Astrocyte (in vitro differentiated cells and primary cell): Measurements from ENCODE around the gene HOXA2. TPM values are rescaled to one million over a fixed set of nuclear protein-coding genes. Genes with fewer than 3 reads are reported as not detected.
A peak's percentile ranks its signal among the peaks of the same experiment; 100 is the strongest.

Experiments
- DNase-seq: peaks from one replicate; pipeline ENCODE4 v3.0.0-alpha.2; 2010; ENCODE audit warnings: low read depth
- FAIRE-seq: peaks from 2 replicates; lab custom pipeline; 2011; peaks lifted over from hg19 to GRCh38; lab: Jason Lieb, UNC
- H2AFZ ChIP-seq: 2 replicates; pipeline ENCODE4 v1.6.0; 2012; ENCODE audit warnings: low read depth, low read length, inconsistent platforms
- H3K27ac ChIP-seq: 2 replicates; pipeline ENCODE4 v1.5.1; 2011; ENCODE audit warnings: low read depth, low read length, inconsistent platforms
- H3K27me3 ChIP-seq: 2 replicates; pipeline ENCODE4 v1.6.0; 2011; ENCODE audit warnings: low read length, inconsistent platforms; ENCODE audit not compliant: insufficient read depth
- H3K36me3 ChIP-seq: 2 replicates; pipeline ENCODE4 v1.5.1; 2011; ENCODE audit warnings: low read length, inconsistent platforms; ENCODE audit not compliant: insufficient read depth
- H3K4me1 ChIP-seq: 2 replicates; pipeline ENCODE4 v1.5.1; 2011; ENCODE audit warnings: low read length, inconsistent platforms; ENCODE audit not compliant: insufficient read depth
- H3K4me2 ChIP-seq: 2 replicates; pipeline ENCODE4 v1.6.0; 2012; ENCODE audit warnings: low read length, inconsistent platforms
- H3K4me3 ChIP-seq: 2 replicates; pipeline ENCODE4 v1.5.1; 2011; ENCODE audit warnings: low read depth, mild to moderate bottlenecking, low read length, inconsistent platforms; ENCODE audit not compliant: insufficient read depth
- H3K79me2 ChIP-seq: 2 replicates; pipeline ENCODE4 v1.6.0; 2012; ENCODE audit warnings: mild to moderate bottlenecking, low read length, inconsistent platforms; ENCODE audit not compliant: insufficient read depth
- H3K9ac ChIP-seq: 2 replicates; pipeline ENCODE4 v1.6.0; 2012; ENCODE audit warnings: mild to moderate bottlenecking, low read length, inconsistent platforms
- H3K9me3 ChIP-seq: 2 replicates; pipeline ENCODE4 v1.5.1; 2012; ENCODE audit warnings: low read depth, mild to moderate bottlenecking, low read length, inconsistent platforms; ENCODE audit not compliant: insufficient read depth
- H4K20me1 ChIP-seq: 2 replicates; pipeline ENCODE4 v1.6.0; 2012; ENCODE audit warnings: low read length, inconsistent platforms; ENCODE audit not compliant: insufficient read depth
- H3K27ac Mint-ChIP-seq: one replicate; pipeline ENCODE4 v1.8.0; 2021; ENCODE audit warnings: mild to moderate bottlenecking, mixed read lengths; ENCODE audit not compliant: unreplicated experiment
- H3K27me3 Mint-ChIP-seq: one replicate; pipeline ENCODE4 v1.8.0; 2021; ENCODE audit warnings: low read depth, mixed read lengths; ENCODE audit not compliant: unreplicated experiment
- H3K36me3 Mint-ChIP-seq: one replicate; pipeline ENCODE4 v1.8.0; 2021; ENCODE audit warnings: low read depth, mixed read lengths; ENCODE audit not compliant: unreplicated experiment
- H3K4me1 Mint-ChIP-seq: one replicate; pipeline ENCODE4 v1.8.0; 2021; ENCODE audit warnings: low read depth, mixed read lengths; ENCODE audit not compliant: unreplicated experiment
- H3K4me3 Mint-ChIP-seq: one replicate; pipeline ENCODE4 v1.8.0; 2021; ENCODE audit warnings: mild to moderate bottlenecking, moderate library complexity, mixed read lengths; ENCODE audit not compliant: unreplicated experiment
- H3K9me3 Mint-ChIP-seq: one replicate; pipeline ENCODE4 v1.8.0; 2021; ENCODE audit warnings: mild to moderate bottlenecking, mixed read lengths; ENCODE audit not compliant: unreplicated experiment
- EZH2 ChIP-seq: IDR thresholded peaks from 2 replicates; pipeline ENCODE4 v1.6.1; 2012; ENCODE audit warnings: mild to moderate bottlenecking, low read length, inconsistent platforms; ENCODE audit not compliant: insufficient read depth
- total RNA-seq: library from RNA; stranded (reverse); gene quantifications from 2 replicates; pipeline ENCODE4 v1.2.1, GENCODE V29; 2021
- TF ChIP-seq, protein P1 (sequence below): IDR thresholded peaks from 2 replicates; pipeline ENCODE4 v1.5.1; 2011; ENCODE audit warnings: low read depth, mild to moderate bottlenecking, inconsistent platforms, low read length, moderate library complexity; ENCODE audit not compliant: insufficient read depth

Gene HOXA2
- total RNA-seq, 1 donor from 2014 or later = not detected

- Histone ChIP-seq H3K4me2 (peak overlapping the region; percentile 91), H3K36me3 (no peaks in the 10 kb centered on the region), H3K9ac (peak overlapping the region; percentile 88), H3K27ac (peak overlapping the region; percentile 76), H3K4me1 (peaks cover 16% of the 10 kb centered on the region), H2AFZ (no peak overlapping the region), H3K27me3 (peaks cover 63% of the 10 kb centered on the region), H3K79me2 (peaks cover 68% of the 10 kb centered on the region), H3K9me3 (no peaks in the 10 kb centered on the region), H3K4me3 (peak overlapping the region; percentile 74), H4K20me1 (peaks cover 4% of the 10 kb centered on the region)
- Mint-ChIP-seq H3K9me3 (peaks cover 18% of the 10 kb centered on the region), H3K27me3 (peaks cover 86% of the 10 kb centered on the region), H3K36me3 (peaks cover 3% of the 10 kb centered on the region), H3K4me1 (peaks cover 2% of the 10 kb centered on the region), H3K4me3 (no peak overlapping the region), H3K27ac (no peak overlapping the region)
- FAIRE-seq (no peak), DNase-seq (no peak)
- TF ChIP-seq, protein P1, sequence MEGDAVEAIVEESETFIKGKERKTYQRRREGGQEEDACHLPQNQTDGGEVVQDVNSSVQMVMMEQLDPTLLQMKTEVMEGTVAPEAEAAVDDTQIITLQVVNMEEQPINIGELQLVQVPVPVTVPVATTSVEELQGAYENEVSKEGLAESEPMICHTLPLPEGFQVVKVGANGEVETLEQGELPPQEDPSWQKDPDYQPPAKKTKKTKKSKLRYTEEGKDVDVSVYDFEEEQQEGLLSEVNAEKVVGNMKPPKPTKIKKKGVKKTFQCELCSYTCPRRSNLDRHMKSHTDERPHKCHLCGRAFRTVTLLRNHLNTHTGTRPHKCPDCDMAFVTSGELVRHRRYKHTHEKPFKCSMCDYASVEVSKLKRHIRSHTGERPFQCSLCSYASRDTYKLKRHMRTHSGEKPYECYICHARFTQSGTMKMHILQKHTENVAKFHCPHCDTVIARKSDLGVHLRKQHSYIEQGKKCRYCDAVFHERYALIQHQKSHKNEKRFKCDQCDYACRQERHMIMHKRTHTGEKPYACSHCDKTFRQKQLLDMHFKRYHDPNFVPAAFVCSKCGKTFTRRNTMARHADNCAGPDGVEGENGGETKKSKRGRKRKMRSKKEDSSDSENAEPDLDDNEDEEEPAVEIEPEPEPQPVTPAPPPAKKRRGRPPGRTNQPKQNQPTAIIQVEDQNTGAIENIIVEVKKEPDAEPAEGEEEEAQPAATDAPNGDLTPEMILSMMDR = no peak
- no peak for TF ChIP-seq EZH2
Observed at GRCh38 chr7:27112361-27112760, 9.9 kb upstream of the HOXA2 start.

DNA sequence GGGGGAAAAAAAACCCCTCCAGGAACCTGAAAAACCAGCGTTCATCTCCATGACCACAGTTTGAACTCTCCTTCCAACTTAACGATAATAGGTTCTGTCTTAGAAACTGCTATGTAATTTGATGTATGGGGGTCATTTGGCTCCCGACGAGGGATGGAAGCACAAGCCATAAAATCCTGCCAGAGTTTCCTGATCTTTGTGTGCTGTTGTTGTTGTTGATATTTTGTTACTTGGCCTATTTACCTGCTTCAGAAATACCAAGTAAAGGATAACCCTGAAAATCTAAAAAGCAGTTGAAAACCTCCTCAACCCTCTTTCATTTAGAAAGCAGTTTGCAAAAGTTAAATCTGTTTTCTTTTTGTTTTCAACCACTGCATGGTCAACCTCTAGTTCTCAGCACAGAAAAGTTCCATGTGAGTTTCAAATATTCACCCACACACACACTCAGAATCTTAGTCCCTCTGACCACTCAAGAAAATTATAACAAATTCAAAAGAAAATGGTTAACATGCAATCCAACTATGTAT is 9.3 kb upstream of the HOXA2 start:
- peaks cover 16% of the 10 kb centered on the region for H3K4me1 ChIP-seq
- H3K79me2 ChIP-seq = peaks cover 64% of the 10 kb centered on the region
- no peaks in the 10 kb centered on the region for H3K9me3 ChIP-seq
- H3K4me1 Mint-ChIP-seq = peaks cover 2% of the 10 kb centered on the region
- H3K27me3 Mint-ChIP-seq = peaks cover 86% of the 10 kb centered on the region
- H3K27me3 ChIP-seq = peaks cover 60% of the 10 kb centered on the region
- peak overlapping the region; percentile 76 for H3K27ac ChIP-seq
- H3K4me3 ChIP-seq = peak overlapping the region; percentile 74
- no peak overlapping the region for H2AFZ ChIP-seq
- peak overlapping the region; percentile 91 for H3K4me2 ChIP-seq
- peak; percentile 52 for DNase-seq
- H3K9ac ChIP-seq = peak overlapping the region; percentile 88
- H4K20me1 ChIP-seq = peaks cover 4% of the 10 kb centered on the region
- no peak for FAIRE-seq
- TF ChIP-seq, protein P1 = no peak
- H3K36me3 Mint-ChIP-seq = peaks cover 3% of the 10 kb centered on the region
- no peak overlapping the region for H3K4me3 Mint-ChIP-seq
- H3K9me3 Mint-ChIP-seq = peaks cover 18% of the 10 kb centered on the region
- H3K27ac Mint-ChIP-seq = no peak overlapping the region
- no peaks in the 10 kb centered on the region for H3K36me3 ChIP-seq

- H3K79me2 ChIP-seq = peaks cover 63% of the 10 kb centered on the region
- H3K9ac ChIP-seq = peak overlapping the region; percentile 88
- FAIRE-seq (no peak), DNase-seq (peak; percentile 95)
- Mint-ChIP-seq H3K9me3 (peaks cover 18% of the 10 kb centered on the region), H3K27ac (no peak overlapping the region), H3K36me3 (peaks cover 3% of the 10 kb centered on the region), H3K4me3 (no peak overlapping the region), H3K27me3 (peaks cover 82% of the 10 kb centered on the region), H3K4me1 (peaks cover 2% of the 10 kb centered on the region)
- H3K4me2 ChIP-seq = peak overlapping the region; percentile 91
- H3K27me3 ChIP-seq = peaks cover 55% of the 10 kb centered on the region
- TF ChIP-seq, protein P1 = no peak
- no peak for TF ChIP-seq EZH2
- no peaks in the 10 kb centered on the region for H3K9me3 ChIP-seq
- peaks cover 19% of the 10 kb centered on the region for H3K4me1 ChIP-seq
- H3K36me3 ChIP-seq = no peaks in the 10 kb centered on the region
- H2AFZ ChIP-seq = no peak overlapping the region
- H4K20me1 ChIP-seq = peaks cover 3% of the 10 kb centered on the region
- H3K4me3 ChIP-seq = peak overlapping the region; percentile 74
- H3K27ac ChIP-seq = peak overlapping the region; percentile 76
Observed at GRCh38 chr7:27111042-27111750, 8.7 kb upstream of the HOXA2 start.
